Measurements from ENCODE around the gene MTCH1. TPM values are rescaled to one million over a fixed set of nuclear protein-coding genes. Genes with fewer than 3 reads are reported as not detected.

The MTCH1 gene
- total and polyA plus RNA-seq, 9 donors = 104 to 140 (median 119) TPM

- H3K27ac ChIP-seq (ENCODE audit: low read length) = no peak overlapping the region
- H3K9me3 ChIP-seq (replicated peaks; ENCODE audit: control insufficient read depth, low read depth, low read length) = no peaks in the 10 kb centered on the region
- H3K27me3 ChIP-seq (ENCODE audit: control insufficient read depth, insufficient read depth, low read length) = no peaks in the 10 kb centered on the region
- no peak for DNase-seq
- 79% methylated on average over 14 of the region's 17 CpGs for WGBS (ENCODE audit: insufficient coverage)
- H3K36me3 ChIP-seq (ENCODE audit: control insufficient read depth, insufficient read depth, low read length) = peaks cover 89% of the 10 kb centered on the region
- no peak overlapping the region for H3K4me3 ChIP-seq (ENCODE audit: low read length)
- H3K4me1 ChIP-seq (ENCODE audit: control insufficient read depth, insufficient read depth, low read length) = peaks cover 3% of the 10 kb centered on the region
These were observed 14.8 kb downstream of the MTCH1 start for GRCh38 chr6:36970892-36971842.

GRCh38 chr6:36969988-36970891 is 15.8 kb downstream of the MTCH1 start:
- 94% methylated on average over 4 of the region's 17 CpGs for WGBS (ENCODE audit: insufficient coverage)
- H3K36me3 ChIP-seq (ENCODE audit: control insufficient read depth, insufficient read depth, low read length) = peaks cover 82% of the 10 kb centered on the region
- H3K4me3 ChIP-seq (ENCODE audit: low read length) = no peak overlapping the region
- peaks cover 3% of the 10 kb centered on the region for H3K4me1 ChIP-seq (ENCODE audit: control insufficient read depth, insufficient read depth, low read length)
- DNase-seq = no peak
- no peaks in the 10 kb centered on the region for H3K9me3 ChIP-seq (replicated peaks; ENCODE audit: control insufficient read depth, low read depth, low read length)
- no peaks in the 10 kb centered on the region for H3K27me3 ChIP-seq (ENCODE audit: control insufficient read depth, insufficient read depth, low read length)
- no peak overlapping the region for H3K27ac ChIP-seq (ENCODE audit: low read length)

GRCh38 chr6:36969240-36969691 is 16.7 kb downstream of the MTCH1 start:
- H3K36me3 ChIP-seq (ENCODE audit: control insufficient read depth, insufficient read depth, low read length) = peaks cover 72% of the 10 kb centered on the region

GRCh38 chr6:36968266-36968977 is 17.6 kb downstream of the MTCH1 start:
- Histone ChIP-seq H3K27ac (ENCODE audit: low read length) (no peak overlapping the region), H3K27me3 (ENCODE audit: control insufficient read depth, insufficient read depth, low read length) (no peaks in the 10 kb centered on the region), H3K4me3 (ENCODE audit: low read length) (no peak overlapping the region), H3K4me1 (ENCODE audit: control insufficient read depth, insufficient read depth, low read length) (peaks cover 20% of the 10 kb centered on the region), H3K9me3 (replicated peaks; ENCODE audit: control insufficient read depth, low read depth, low read length) (no peaks in the 10 kb centered on the region), H3K36me3 (ENCODE audit: control insufficient read depth, insufficient read depth, low read length) (peaks cover 64% of the 10 kb centered on the region)
- peak; percentile 33 for DNase-seq
- WGBS (ENCODE audit: insufficient coverage) = 65% methylated on average over 13 of the region's 16 CpGs

More at GRCh38 chr6:36969240-36969691, 16.7 kb downstream of the MTCH1 start:
- DNase-seq = peak; percentile 1
- Histone ChIP-seq H3K9me3 (replicated peaks; ENCODE audit: control insufficient read depth, low read depth, low read length) (no peaks in the 10 kb centered on the region), H3K27me3 (ENCODE audit: control insufficient read depth, insufficient read depth, low read length) (no peaks in the 10 kb centered on the region), H3K4me3 (ENCODE audit: low read length) (no peak overlapping the region), H3K4me1 (ENCODE audit: control insufficient read depth, insufficient read depth, low read length) (peaks cover 12% of the 10 kb centered on the region), H3K27ac (ENCODE audit: low read length) (no peak overlapping the region)
- WGBS (ENCODE audit: insufficient coverage) = 86% methylated on average over 13 of the region's 14 CpGs

- H3K27me3 ChIP-seq (ENCODE audit: control insufficient read depth, insufficient read depth, low read length) = no peaks in the 10 kb centered on the region
- H3K4me1 ChIP-seq (ENCODE audit: control insufficient read depth, insufficient read depth, low read length) = peaks cover 20% of the 10 kb centered on the region
- H3K4me3 ChIP-seq (ENCODE audit: low read length) = no peak overlapping the region
- H3K9me3 ChIP-seq (replicated peaks; ENCODE audit: control insufficient read depth, low read depth, low read length) = no peaks in the 10 kb centered on the region
- no peak for DNase-seq
- no peak overlapping the region for H3K27ac ChIP-seq (ENCODE audit: low read length)
- H3K36me3 ChIP-seq (ENCODE audit: control insufficient read depth, insufficient read depth, low read length) = peaks cover 57% of the 10 kb centered on the region
- WGBS (ENCODE audit: insufficient coverage) = 57% methylated on average over 2 of the region's 4 CpGs
These were observed 18.2 kb downstream of the MTCH1 start for GRCh38 chr6:36967757-36968156.

GRCh38 chr6:36967301-36967700 is 18.7 kb downstream of the MTCH1 start:
- H3K9me3 ChIP-seq (replicated peaks; ENCODE audit: control insufficient read depth, low read depth, low read length) = no peaks in the 10 kb centered on the region
- WGBS (ENCODE audit: insufficient coverage) = no CpG with 5 or more reads among the region's 3 CpGs
- H3K27me3 ChIP-seq (ENCODE audit: control insufficient read depth, insufficient read depth, low read length) = peaks cover under 1% of the 10 kb centered on the region
- H3K4me1 ChIP-seq (ENCODE audit: control insufficient read depth, insufficient read depth, low read length) = peaks cover 20% of the 10 kb centered on the region
- no peak overlapping the region for H3K4me3 ChIP-seq (ENCODE audit: low read length)
- no peak overlapping the region for H3K27ac ChIP-seq (ENCODE audit: low read length)
- peak; percentile 2 for DNase-seq
- peaks cover 52% of the 10 kb centered on the region for H3K36me3 ChIP-seq (ENCODE audit: control insufficient read depth, insufficient read depth, low read length)

GRCh38 chr6:36964908-36965307 is 21.1 kb downstream of the MTCH1 start:
- H3K27me3 ChIP-seq (ENCODE audit: control insufficient read depth, insufficient read depth, low read length) = peaks cover 7% of the 10 kb centered on the region
- H3K4me1 ChIP-seq (ENCODE audit: control insufficient read depth, insufficient read depth, low read length) = peaks cover 20% of the 10 kb centered on the region
- WGBS (ENCODE audit: insufficient coverage) = 80% methylated on average over 3 of the region's 4 CpGs
- DNase-seq = no peak
- no peak overlapping the region for H3K27ac ChIP-seq (ENCODE audit: low read length)
- H3K4me3 ChIP-seq (ENCODE audit: low read length) = no peak overlapping the region
- H3K9me3 ChIP-seq (replicated peaks; ENCODE audit: control insufficient read depth, low read depth, low read length) = no peaks in the 10 kb centered on the region
- peaks cover 28% of the 10 kb centered on the region for H3K36me3 ChIP-seq (ENCODE audit: control insufficient read depth, insufficient read depth, low read length)

GRCh38 chr6:36964349-36964748 is 21.6 kb downstream of the MTCH1 start:
- Histone ChIP-seq H3K36me3 (ENCODE audit: control insufficient read depth, insufficient read depth, low read length) (peaks cover 24% of the 10 kb centered on the region), H3K4me1 (ENCODE audit: control insufficient read depth, insufficient read depth, low read length) (peaks cover 20% of the 10 kb centered on the region), H3K9me3 (replicated peaks; ENCODE audit: control insufficient read depth, low read depth, low read length) (no peaks in the 10 kb centered on the region), H3K27me3 (ENCODE audit: control insufficient read depth, insufficient read depth, low read length) (peaks cover 7% of the 10 kb centered on the region), H3K4me3 (ENCODE audit: low read length) (no peak overlapping the region), H3K27ac (ENCODE audit: low read length) (no peak overlapping the region)
- no CpG with 5 or more reads among the region's 6 CpGs for WGBS (ENCODE audit: insufficient coverage)
- no peak for DNase-seq

GRCh38 chr6:36963451-36964290 is 22.3 kb downstream of the MTCH1 start:
- Histone ChIP-seq H3K4me1 (ENCODE audit: control insufficient read depth, insufficient read depth, low read length) (peaks cover 20% of the 10 kb centered on the region), H3K9me3 (replicated peaks; ENCODE audit: control insufficient read depth, low read depth, low read length) (no peaks in the 10 kb centered on the region), H3K27ac (ENCODE audit: low read length) (no peak overlapping the region), H3K27me3 (ENCODE audit: control insufficient read depth, insufficient read depth, low read length) (peaks cover 7% of the 10 kb centered on the region), H3K36me3 (ENCODE audit: control insufficient read depth, insufficient read depth, low read length) (peaks cover 17% of the 10 kb centered on the region), H3K4me3 (ENCODE audit: low read length) (no peak overlapping the region)
- DNase-seq = no peak
- WGBS (ENCODE audit: insufficient coverage) = 84% methylated on average over 6 of the region's 11 CpGs

Data from muscle of leg (tissue), 11 donors.